NK-92 (cell line): ENCODE measurements around the gene GBA2.

Experiments used
- DNase-seq: peaks from one replicate; lab custom pipeline; 2025; ENCODE audit not compliant: unreplicated experiment; lab: John Stamatoyannopoulos, UW

GBA2 gene

GRCh38 chr9:35748858-35749514 is at the start of gene GBA2, which contains the start of gene RGP1:
Gene GBA2 (minus strand): TSS chr9:35749228. CDS start chr9:35748704, 524 bp downstream.
Gene RGP1 (plus strand): TSS chr9:35749287. CDS start chr9:35749756, 469 bp downstream.
- DNase-seq: no peak

- no peak for DNase-seq
These were observed 48.5 kb upstream of the GBA2 start for GRCh38 chr9:35797311-35798109.

GRCh38 chr9:35795695-35796094 is 46.7 kb upstream of the GBA2 start:
- no peak for DNase-seq

GRCh38 chr9:35793461-35793860 is 44.4 kb upstream of the GBA2 start:
- no peak for DNase-seq

GRCh38 chr9:35792826-35793225 is 43.8 kb upstream of the GBA2 start:
- no peak for DNase-seq

- DNase-seq: no peak
These were observed 43.2 kb upstream of the GBA2 start for GRCh38 chr9:35792024-35792813.

- DNase-seq: no peak
These were observed 42.4 kb upstream of the GBA2 start, which contains the start of gene NPR2 for GRCh38 chr9:35791297-35791921. Gene NPR2 (plus strand): TSS chr9:35791591. CDS start chr9:35792409, 818 bp downstream.

- DNase-seq: no peak
These were observed 41.6 kb upstream of the GBA2 start for GRCh38 chr9:35790385-35791296.

GRCh38 chr9:35790025-35790384 is 41.0 kb upstream of the GBA2 start:
- DNase-seq: no peak

GRCh38 chr9:35789541-35789940 is 40.5 kb upstream of the GBA2 start:
- no peak for DNase-seq

- DNase-seq: no peak
These were observed 34.4 kb upstream of the GBA2 start for GRCh38 chr9:35783418-35783817.

- DNase-seq: no peak
These were observed 32.0 kb upstream of the GBA2 start for GRCh38 chr9:35781066-35781465.

GRCh38 chr9:35778496-35778895 is 29.5 kb upstream of the GBA2 start:
- no peak for DNase-seq

- no peak for DNase-seq
These were observed 27.0 kb upstream of the GBA2 start for GRCh38 chr9:35776018-35776417.

- no peak for DNase-seq
These were observed 26.0 kb upstream of the GBA2 start for GRCh38 chr9:35774907-35775635.

- DNase-seq: no peak
These were observed 22.9 kb upstream of the GBA2 start for GRCh38 chr9:35771943-35772342.

GRCh38 chr9:35771534-35771933 is 22.5 kb upstream of the GBA2 start:
- DNase-seq: no peak

- DNase-seq: no peak
These were observed 22.0 kb upstream of the GBA2 start for GRCh38 chr9:35771075-35771433.

GRCh38 chr9:35769763-35770162 is 20.7 kb upstream of the GBA2 start:
- no peak for DNase-seq

- no peak for DNase-seq
These were observed 18.4 kb upstream of the GBA2 start for GRCh38 chr9:35767458-35767857.
